Right lobe of liver (tissue), 4 donors: ENCODE data around the gene SRCIN1.

Experiments used
- POLR2A ChIP-seq: fragments of 450-650 bp; IDR thresholded peaks from one replicate; pipeline ENCODE4 v1.6.1; 2017; ENCODE audit warnings: antibody characterized with exemption, mild to moderate bottlenecking
- TF ChIP-seq, protein P1 (sequence below), 4 donors: fragments of 200-600 bp in 3 of 4; fragments of 450-650 bp in 1 of 4; IDR thresholded peaks; one replicate each; pipeline versions ENCODE4 v1.5.1 to v1.8.0; 2016 to 2022; ENCODE audit warnings: antibody characterized with exemption in 4 of 4, mild to moderate bottlenecking in 2 of 4
- donor health status: DM: no; HTN: no; CAD: no.
- donor health status: DM: no; HTN: no; CAD: no.
- donor health status: DM: no; HTN: yes; CAD: no.

DNA sequence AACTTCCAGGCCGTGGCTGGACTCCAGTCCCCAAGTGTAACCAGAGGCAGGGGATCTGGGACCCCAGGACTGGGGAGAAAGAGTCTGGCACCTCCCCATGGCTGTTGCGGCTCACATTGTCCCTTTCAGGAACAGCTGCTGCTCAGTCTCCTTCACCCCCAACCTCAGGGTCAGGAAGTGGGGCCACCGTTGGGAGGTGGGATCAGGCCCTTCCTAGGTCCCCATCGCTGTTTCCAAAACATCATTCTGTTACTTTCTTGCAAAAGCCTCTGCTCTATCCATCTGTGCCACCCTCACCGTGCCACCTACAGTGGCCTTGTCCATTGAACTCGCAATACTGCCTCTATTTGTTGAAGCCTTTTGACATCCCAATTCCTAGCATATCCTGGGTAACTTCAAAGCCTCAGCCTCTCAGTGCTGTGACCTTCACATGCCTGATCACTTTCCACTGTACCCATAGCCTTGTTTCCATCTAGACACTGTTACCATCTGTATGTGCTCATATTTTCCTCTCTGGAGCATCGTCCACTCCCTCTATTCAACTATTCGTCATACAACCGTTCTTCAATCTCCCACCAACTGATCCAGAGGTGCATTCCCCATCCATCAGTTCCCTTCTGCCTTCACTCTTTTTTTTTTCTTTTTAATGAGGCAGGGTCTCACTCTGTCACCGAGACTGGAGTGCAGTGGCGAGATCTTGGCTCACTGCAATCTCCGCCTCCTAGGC lies 15.0 kb upstream of the SRCIN1 start:
- TF ChIP-seq, protein P1, sequence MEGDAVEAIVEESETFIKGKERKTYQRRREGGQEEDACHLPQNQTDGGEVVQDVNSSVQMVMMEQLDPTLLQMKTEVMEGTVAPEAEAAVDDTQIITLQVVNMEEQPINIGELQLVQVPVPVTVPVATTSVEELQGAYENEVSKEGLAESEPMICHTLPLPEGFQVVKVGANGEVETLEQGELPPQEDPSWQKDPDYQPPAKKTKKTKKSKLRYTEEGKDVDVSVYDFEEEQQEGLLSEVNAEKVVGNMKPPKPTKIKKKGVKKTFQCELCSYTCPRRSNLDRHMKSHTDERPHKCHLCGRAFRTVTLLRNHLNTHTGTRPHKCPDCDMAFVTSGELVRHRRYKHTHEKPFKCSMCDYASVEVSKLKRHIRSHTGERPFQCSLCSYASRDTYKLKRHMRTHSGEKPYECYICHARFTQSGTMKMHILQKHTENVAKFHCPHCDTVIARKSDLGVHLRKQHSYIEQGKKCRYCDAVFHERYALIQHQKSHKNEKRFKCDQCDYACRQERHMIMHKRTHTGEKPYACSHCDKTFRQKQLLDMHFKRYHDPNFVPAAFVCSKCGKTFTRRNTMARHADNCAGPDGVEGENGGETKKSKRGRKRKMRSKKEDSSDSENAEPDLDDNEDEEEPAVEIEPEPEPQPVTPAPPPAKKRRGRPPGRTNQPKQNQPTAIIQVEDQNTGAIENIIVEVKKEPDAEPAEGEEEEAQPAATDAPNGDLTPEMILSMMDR (IDR thresholded peaks at IDR 0.05): no peak
- no peak for TF ChIP-seq POLR2A
